AG08396 (cell line): ENCODE results near the gene GLS2.
"Not testable (repeated sequence)": the region's sequence is repeated elsewhere in the genome, so short reads cannot be mapped to it uniquely, and the experiment has no call there.

Experiments used
- DNase-seq: peaks from one replicate; pipeline ENCODE4 v3.0.0; 2012; ENCODE audit warnings: low spot score, mixed read lengths

Gene GLS2

DNA sequence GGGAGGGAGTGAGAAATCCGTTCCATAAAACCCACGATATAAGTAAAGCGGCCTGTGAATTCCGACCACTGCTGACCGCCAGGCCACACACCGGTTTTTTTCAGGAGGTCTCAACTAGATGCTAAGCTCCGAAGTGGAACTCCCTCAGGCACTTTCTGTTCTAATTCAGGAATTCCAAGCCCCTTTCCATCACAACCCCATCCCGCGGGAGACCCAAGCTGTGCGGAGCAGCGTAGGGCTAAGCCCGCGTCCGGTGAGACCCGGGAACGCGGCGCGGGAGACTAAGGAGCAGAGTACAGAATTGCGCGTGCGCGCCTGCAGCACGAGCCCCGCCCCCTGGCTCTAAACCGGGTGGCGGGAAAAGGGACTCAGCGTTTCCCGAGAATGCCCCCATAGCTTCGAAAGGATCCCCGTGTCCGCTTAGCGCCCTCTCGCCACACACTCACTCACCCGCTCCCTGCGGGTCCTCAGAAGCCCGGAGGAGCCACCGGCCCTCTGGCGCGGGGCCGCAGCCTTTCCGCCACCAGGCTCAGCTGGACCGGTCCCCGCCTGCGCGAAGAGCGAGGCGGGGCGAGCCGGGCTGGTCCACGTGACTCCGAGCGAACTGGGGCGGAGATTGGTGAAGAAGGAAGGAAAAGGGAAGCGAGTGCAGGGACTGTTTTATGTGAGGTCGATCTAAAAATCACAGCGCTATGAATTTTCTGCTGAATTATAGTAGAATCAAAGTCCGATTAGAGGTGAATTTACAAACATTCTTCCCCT lies 38.9 kb downstream of the GLS2 start, which contains the start of gene TIMELESS:
Gene TIMELESS, minus strand, starts transcription at position 567 of the 762 bp plus-strand sequence. CDS start 15,256 bp downstream, outside the sequence.
- DNase-seq = peak; percentile 96

DNA sequence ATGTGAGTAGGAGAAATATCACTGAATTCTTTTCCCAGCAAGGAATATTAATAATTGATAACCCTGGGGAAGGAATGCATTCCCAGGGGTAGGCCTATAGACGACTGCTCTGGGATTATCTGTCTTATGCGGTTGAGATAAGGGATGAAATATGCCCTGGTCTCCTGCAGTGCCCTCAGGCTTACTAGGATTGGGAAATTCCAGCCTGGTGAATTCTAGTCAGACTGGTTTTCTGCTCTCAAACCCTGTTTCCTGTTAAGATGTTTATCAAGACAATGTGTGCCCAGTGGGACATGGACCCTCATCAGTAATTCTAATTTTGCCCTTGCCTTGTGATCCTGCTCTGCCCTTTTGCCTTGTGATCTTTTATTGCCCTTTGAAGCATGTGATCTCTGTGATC lies 44.8 kb downstream of the GLS2 start:
- not testable (repeated sequence) for DNase-seq

GRCh38 chr12:56437430-56438176 lies 50.4 kb downstream of the GLS2 start:
- DNase-seq = no peak

- no peak for DNase-seq
These were observed 53.1 kb downstream of the GLS2 start for GRCh38 chr12:56434828-56435227.

- DNase-seq = no peak
These were observed 56.1 kb downstream of the GLS2 start for GRCh38 chr12:56431850-56432249.

GRCh38 chr12:56431288-56431687 lies 56.7 kb downstream of the GLS2 start:
- DNase-seq = no peak

DNA sequence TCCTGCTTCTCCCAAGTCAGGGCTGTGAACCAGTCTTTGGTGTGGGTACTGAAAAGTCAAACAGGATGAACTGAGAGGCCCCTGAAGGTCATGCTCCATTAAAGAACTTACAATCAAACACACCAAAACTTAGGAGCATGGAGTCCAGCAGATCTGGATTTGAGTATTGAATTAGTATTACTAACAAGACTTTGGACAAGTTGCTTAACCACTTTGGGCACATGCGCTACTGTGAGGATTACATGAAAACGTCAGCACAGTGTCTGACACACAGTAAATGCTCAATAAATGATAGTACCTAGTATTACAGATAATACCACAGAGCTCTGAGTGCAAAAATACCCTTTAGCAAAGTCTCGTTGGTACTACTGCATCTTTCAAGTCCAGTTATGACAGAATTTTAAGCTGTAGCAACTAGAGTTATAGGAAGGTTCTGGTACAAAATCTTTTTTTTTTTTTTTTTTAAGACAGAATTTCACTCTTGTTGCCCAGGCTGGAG lies 62.0 kb downstream of the GLS2 start:
- DNase-seq = no peak

- no peak for DNase-seq
These were observed 62.8 kb downstream of the GLS2 start for GRCh38 chr12:56425193-56425592.
